ENCODE data around the gene TDRD1.
A peak's percentile ranks its signal among the peaks of the same experiment; 100 is the strongest.

GRCh38 chr10:114173921-114174694, 5.0 kb upstream of the TDRD1 start, which contains the start of gene CCDC186:
- no peak for TF ChIP-seq CTCF (IDR thresholded peaks at IDR 0.05)
- TF ChIP-seq POLR2A (IDR thresholded peaks at IDR 0.05): peak; percentile 74 to 88
